HG03457 (cell line): ENCODE data around the gene PKNOX2.

Source experiments
- ATAC-seq: cut with Tn5 transposase; IDR thresholded peaks from one replicate; pipeline ENCODE4 v1.9.1; 2021; ENCODE audit warnings: moderate number of reproducible peaks; ENCODE audit not compliant: unreplicated experiment

Gene PKNOX2

DNA sequence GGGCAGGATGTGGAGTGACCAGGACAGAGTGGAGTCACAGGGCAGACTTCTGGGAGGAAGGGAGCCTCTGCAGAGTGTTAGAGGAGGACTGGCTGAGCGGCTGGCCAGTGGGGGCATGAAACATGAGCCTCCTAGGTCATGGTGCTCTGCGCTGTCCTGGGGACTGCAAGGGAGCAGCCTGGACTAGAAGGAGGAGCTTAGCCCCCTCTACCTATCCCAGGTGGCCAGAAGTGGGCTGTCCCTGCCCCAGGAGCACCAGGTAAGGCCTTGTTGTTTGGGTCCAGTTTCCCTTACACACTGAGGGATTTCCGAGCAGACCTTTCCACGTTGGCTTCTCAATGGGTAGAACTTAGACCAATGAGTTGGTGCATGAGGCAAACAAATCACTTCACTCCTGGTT is 7.4 kb downstream of the PKNOX2 start:
- ATAC-seq = no peak

DNA sequence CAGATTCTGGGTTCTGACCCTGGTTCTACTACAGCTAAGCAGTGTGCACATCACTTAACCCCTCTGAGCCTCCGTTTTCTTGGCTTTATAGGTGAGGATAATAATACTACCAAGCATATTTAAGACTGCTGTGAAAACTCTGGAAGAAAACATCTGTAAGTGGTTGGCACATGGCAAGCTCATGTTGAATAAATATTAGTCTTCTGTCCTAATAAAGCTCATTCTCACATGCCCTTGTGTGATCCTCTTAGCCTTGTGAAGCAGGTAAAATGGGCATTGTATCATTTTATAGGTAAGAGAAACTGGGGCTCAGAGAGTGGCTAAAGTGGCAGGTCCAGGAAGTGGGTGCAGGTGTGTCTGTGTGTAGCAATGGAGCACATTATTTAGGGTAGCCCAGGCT is 8.5 kb downstream of the PKNOX2 start:
- ATAC-seq = no peak

DNA sequence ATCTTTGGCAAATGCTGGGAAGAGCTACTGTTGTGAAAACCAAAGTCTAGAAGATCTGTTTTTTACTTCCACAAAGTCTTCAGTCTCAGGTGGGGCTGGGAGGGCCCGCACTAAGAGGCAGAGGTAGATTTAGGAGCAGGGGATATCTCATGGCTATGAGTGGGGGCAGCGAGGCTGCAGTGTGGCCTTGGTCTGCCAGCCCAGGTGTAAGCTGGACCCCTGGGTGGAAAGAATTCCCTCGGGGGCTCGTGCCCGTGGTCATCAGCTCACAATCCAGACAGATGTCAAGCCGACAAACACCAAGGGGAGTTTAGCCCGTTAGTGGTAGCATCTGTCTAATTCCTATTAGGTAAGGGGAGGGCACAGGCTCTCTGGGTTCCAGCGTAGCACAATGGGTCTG is 9.0 kb downstream of the PKNOX2 start:
- no peak for ATAC-seq

DNA sequence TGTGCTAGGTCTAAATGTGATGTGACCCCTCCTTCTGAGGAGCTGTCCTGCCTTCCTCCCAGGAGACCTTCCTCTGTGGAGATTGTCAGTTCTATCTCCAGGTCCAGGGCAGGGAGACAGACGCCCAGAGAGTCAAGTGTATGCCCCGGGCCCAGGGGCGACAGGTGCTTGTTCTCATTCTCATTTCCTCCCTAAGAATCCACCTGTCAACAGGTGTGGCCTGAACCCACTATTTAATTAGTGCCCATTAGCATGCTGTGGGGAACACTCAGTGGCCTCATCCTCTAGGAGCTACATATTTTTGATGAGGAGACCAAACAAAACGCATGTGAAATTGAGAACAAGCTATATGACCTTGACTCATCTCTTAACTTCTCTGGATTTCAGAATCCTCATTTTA is 9.5 kb downstream of the PKNOX2 start:
- ATAC-seq = no peak

DNA sequence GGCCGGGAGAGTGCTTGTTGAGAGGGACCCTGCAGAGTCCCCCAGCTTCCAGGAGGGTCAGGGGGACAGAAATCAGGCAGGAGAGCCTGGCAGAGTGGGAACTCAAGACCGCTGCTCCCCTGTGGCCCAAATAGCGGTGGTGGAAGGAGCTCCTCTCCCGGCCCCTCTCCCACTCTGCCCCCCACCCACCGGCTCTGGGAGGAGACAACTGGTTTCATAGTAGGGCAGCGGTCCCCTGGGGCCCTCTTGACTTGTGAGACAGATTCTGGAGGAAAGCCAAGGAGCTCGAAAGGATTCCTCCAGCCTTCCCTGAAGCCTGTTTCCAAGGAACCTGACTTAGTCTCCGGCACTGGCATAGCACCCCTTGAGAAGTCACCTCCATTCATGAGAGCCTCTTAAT is 10.1 kb downstream of the PKNOX2 start:
- ATAC-seq = no peak

DNA sequence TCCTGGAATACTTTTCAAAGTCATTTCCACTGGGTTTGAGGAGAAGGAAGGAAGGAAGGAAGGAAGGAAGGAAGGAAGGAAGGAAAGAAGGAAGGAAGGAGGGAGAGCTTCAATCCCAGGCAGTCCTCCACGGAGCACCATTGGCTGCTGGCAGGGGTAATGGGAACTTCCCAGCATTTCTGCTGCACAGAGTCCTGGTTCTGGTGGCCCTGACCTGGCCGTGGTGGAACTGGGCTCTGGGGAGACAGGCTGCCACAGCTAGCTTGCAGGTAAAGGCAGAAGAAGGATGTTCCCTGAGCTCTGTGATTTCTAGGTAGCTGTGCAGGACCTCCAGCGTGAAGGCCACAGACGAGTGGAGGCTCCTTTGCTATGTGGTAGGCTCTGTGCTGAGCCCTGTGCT is 10.6 kb downstream of the PKNOX2 start:
- no peak for ATAC-seq

DNA sequence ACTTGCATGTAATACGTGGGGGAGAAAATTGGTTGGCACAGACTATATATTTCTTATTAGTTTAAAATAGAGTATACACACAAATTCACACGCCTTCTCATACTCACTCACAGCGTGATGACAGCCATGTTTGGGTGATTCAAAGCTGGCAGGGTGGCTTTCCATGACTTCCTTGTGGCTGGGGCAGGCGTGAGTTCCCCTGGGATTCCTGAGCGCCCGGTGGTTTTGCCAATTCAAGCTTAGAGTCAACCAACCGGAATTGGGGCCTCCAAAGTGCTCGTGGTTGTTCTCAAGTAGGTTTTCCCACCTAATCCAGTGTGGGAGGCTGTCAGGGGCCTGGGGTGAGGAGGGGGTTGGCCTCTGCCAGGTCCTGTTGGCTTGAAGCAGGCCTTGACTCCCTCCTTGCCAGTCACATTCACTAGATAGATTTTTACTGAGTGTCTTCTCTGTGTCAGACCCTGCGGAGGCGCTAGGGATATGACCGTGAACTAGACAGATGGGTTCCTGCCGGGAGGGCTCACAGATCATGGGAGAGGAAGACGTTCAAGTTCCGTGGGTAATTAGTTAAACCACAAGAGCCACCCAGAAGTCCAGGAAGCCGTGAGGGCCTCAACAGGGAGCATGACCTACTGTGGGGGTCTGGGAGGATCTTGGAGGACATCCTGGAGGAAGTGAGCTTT is 11.5 kb downstream of the PKNOX2 start:
- ATAC-seq = no peak

DNA sequence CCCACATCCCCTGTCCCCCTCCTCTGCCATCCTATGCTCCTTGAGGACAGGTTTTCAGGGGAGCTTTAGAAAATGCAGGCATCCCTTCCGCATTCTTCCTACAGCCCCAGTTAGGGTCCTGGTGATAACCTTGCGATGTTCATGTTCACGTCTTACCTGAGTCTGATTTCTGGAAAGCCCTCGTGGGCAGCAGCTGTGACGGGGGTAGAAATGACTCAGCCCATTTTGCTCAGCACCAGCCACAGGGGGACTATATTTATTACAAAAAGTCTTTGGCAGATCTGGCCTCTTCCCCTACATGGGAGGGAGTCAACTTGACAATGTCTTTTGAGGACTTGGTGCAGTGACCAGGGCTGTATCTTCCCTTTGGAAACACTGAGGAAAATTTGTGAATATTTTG is 12.3 kb downstream of the PKNOX2 start:
- no peak for ATAC-seq

DNA sequence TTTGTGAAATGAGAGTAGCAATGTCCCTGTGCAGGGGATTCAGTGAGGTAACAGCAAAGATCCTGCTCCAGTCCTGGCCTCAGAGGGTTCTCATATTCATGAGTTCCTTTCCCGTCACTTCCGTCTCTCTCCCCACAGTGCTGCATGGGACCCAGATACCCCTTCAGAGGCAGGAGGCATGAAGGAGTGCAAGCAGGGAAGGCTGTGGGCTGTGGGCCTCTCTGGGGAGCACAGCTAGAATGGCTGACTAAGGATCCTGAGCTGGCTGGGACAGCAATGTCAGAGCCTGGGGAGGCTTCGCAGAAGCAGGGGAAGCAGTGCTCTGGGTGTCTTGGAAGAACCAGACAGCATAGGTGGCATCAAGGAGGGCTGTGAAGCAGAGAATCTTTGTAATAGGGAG is 13.0 kb downstream of the PKNOX2 start:
- ATAC-seq = no peak

DNA sequence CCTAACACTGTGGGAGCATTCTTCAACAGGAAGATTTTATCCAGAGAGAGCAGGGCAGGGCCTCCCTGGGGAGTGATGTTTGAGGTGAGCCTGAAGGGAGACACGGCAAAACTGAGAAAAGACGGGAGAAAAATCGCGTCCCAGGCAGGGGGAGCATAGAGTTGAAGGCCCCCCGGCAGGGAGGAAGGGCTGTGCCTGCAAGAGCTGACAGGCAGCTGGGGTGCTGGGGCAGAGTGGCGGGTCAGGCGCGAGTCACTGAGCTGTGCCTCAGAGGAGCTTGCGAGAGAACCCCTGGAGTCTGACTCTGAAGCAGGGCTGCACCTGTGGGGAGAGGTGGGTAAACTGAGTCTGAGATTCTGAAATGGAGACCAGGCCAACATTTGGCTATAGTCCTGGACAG is 14.8 kb downstream of the PKNOX2 start:
- ATAC-seq = no peak

DNA sequence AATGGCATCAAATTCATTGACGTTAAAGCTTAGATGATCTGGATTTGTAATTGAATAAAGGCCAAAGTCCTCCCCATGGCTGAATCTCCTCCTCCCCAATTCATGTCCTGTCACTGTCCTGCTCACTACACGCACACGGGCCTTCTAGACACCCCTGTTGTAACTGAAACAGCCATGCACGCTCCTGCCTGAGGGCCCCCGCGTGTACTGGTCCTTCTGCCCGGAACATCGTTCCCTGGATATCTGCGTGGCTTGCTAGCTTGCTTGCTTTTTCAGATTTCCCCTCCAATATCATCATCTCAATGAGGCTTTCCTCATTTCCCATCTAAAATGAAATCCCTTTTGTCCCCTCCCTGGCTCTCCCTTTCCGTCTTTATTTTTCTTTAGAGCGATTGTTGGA is 15.3 kb downstream of the PKNOX2 start:
- no peak for ATAC-seq

DNA sequence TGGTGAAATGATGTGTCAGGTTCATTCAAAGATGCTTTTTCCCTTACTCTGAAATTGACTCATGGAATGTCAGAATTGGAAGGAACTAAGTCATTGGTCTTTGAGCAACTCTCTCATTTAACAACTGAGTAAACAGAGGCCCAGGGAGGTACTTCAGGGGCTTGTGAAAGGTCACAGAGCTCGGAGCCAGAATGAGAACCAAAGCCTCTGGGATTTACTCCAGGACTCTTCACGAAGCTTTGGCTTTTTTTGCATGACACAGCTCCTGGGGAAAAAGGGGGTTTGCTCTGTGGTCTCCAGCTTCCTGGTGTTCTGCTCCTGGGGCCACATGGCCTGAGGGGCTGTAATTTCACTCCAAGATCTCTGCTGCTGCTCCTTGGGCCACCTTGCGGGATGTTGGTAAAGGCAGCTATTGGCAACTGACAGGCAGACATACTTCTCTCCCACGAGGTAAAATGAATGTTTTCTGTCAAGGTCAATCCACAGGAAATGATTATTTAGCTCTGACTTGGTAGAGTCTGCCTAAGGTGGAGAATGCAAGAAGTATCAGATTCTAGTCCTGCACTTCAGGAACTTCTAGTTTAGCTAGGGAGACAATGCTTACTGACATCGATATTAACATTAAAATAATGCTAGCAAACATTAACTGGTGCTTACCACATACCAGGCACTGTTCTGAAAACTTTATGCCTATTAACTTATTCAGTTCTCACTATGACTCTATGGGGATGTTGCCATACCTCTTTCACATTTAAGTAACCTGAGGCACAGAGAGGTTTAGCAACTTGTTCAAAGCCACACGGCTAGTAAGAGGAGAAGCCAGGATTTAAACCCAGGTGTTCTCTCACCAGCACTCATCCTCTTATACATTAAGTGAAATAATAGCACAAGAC is 16.1 kb downstream of the PKNOX2 start:
- peak; percentile 73 for ATAC-seq

DNA sequence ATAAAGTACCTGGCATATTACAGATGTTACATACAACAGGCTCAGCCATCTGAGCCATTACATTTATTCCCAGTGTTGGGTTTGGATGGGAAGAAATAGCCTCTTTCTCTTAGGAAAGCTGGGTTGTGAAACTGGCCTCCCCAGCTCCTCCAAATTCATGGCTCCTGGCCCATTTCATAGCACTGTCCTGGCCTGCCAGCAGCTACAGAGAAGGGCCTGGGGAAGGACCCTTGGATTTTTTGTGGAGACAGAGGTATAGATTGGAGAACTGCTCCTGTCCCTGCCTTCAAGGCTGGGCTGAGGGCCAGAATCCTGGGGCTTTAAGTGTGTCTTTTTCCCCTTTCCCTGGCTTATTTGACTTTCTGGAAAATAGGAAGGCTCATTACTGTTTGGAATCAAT is 18.0 kb downstream of the PKNOX2 start:
- ATAC-seq = no peak

DNA sequence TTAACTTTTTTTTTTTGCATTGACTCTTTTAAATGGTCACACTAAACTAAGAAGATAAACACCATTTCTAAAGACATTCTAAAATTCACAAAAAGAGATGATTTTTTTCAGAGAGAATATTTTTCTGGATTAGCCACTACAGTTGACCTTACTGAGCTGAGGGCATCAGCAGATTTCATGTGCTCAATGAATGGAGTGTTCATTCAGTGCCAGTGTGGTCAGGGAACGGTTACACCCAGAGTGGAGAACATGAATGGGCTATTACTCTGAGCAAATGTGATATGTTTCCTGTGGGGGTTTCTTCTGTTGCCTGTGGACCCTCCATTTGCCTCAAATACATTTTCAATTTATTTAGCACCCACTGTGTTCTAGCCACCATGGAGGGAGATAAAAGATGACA is 19.1 kb downstream of the PKNOX2 start:
- no peak for ATAC-seq

DNA sequence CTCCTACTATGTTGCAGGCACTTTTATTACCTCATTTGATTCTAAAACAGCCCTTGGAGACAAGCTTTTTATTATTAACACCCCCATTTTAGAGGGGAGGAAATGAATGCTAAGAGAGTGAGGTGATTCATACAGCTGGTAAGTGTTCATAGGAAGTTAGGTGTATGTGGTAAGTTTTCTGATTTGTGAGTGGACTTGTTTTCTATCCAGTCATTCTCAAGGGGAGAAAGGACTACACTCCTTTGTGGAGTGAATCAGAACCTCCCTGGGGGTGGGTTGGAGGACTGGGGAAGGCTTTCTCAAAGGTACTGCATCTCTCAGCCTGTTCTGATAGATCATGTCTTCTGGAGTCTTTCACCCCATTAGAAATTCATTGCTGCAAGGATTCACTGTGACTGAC is 23.5 kb downstream of the PKNOX2 start:
- no peak for ATAC-seq

DNA sequence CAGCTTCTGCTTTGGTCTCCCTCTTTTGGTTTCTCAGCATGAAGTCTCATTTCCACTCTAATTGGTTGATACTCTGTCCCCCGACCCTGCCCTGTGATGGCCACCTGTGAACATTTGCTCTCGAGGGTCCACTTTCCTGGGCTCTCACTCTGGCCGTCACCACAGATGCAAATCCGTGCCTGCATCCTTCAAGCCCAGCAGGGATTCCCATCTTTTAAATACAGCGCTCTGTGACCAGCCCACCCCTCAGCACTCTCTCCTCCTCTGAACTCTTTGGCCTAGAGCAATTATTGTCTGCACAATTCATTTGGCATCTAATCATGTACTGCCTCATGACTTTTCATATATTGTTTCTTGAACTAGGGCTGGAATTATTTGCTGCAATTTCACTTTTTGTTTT is 26.0 kb downstream of the PKNOX2 start:
- no peak for ATAC-seq

DNA sequence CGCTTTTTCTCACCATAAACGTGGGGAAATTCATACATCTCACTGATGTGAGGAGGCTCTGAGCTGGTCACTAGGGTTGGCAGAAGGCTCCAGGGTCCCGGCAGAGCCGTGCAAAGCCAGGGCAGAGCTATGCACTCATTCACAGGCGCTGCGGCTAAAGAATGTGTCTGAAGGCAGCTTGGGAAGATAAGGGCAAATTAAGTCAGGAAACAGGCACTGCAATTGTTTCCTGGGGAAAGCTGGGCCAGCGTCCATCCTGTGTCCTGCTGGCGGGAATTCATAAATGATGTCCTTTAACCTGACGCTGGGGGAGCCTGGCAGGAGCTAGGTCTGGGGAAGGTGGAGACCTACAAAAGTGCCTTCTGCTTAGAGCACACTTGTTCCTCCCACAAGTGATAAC is 27.6 kb downstream of the PKNOX2 start:
- ATAC-seq = no peak

DNA sequence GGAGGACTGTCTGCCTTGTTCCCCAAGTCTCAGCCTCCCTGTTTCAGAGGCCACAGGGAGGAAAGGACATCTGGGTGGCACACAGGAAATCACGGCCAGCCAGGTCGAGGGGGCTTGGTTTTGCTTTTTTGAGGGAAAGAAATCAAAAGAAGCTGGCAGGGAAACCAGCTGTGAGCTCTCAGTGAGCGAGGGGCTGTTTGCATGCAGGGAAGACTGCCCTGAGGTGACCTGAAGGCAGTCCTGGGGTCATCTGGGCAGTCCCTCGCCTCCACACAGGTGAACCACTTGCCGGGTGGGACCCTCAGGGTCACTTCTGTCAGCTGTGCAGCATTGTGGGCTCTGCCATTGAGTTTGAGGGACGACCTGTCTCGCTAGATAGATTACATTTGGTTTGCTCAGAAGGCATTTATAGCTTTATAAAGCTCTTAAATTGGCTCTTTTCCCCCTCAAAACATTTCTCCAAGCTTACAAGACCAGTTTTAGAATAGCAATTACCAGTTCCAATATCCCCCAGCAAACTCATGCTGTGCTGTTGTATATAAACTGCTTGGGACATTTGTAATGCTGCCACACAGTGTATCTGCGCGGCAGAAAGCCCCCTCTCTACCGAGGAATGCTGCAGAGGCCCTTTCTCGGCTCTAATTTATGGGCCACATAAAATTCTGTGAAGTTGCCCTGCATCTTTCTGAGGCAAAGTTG is 28.3 kb downstream of the PKNOX2 start:
- no peak for ATAC-seq

DNA sequence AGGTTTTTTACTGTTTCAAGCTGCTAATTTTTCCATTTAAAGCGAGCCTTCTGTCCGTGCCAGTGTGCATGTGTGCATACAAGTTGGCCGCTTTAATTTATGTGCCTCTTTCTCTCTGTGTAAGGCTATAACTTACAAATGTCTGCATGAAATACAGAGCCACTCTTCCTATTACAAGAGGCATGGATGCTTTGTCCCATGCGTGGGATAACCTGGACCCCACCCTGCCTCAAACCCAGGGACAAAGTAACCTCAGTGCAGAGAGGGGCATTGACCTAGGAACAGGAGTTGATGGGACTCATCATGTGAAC is 28.8 kb downstream of the PKNOX2 start:
- ATAC-seq = no peak

DNA sequence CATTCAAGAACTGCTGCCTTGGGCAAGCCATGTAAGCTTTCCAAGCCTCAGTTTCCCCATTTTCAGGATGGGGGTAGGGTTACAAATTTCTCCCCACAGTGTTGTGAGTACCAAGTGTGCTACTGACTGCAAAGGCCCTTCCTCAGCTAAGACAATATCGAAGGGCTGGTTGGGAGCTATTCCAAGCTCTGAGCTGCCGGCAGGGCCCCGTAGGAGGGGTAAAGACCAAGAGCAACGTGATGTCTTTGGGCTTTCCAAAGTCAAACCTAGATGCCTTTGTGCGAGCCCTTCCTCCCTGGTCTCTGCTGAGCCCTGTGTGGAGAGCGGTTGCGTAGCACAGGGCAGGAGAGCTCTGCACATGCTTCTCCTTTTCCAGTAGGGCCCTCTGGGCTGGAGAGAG is 29.3 kb downstream of the PKNOX2 start:
- no peak for ATAC-seq

DNA sequence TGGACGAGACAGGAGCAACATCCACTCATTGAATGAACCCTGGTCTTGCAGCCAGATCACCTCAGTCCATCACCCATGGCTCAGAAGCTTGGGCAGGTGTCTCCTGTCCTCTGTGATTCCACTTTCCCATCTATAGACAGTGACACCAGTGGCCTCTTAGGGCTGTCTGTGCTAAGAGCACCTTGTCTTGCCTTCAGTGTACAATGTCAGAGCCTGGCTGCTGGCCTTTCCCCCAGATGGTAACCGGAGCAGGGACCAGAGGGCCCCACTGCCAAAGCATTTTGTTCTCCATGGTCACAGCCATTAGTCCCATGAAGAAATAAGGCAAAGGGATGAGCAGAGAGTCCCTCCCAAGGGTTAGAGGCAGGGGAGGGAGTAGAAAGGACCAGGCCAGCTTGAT is 35.4 kb downstream of the PKNOX2 start:
- ATAC-seq = no peak

DNA sequence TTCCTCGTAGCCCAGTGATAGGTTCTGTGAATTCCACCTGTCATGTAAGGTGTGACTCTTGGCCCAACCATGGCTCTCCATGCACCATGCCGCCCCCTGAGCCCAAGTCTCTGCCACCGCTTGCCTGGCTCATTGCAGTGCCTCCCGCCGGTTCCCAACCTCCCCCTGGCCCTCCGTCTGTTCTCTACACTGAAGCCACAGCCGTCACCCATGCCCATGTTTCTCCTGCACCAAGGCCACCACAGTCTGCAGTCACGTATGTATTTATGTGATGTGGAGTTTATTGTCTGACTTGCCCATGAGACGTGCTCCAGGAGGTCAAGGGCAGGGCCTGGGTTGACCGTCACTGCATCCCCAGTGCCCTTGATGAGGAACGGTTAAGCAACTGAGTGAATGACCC is 35.9 kb downstream of the PKNOX2 start:
- ATAC-seq = no peak
